SK-N-SH (cell line): ENCODE measurements around the gene BMAL1. TPM values are rescaled to one million over a fixed set of nuclear protein-coding genes. Genes with fewer than 3 reads are reported as not detected.

Source experiments
- CTCF ChIA-PET: fragments of 300-600, 350-600 bp; formaldehyde crosslinking; extraction: SDS; loops from one replicate; lab custom pipeline; 2021; lab: Yijun Ruan, JAX
- POLR2A ChIA-PET: fragments of 350-600 bp; sonication (Branson Sonifier 250); formaldehyde crosslinking; extraction: SDS; loops from one replicate; lab custom pipeline; 2020; ENCODE audit warnings: antibody characterized with exemption, inconsistent platforms; lab: Yijun Ruan, JAX
- DNase-seq: peaks from one replicate; pipeline ENCODE4 v3.0.0; 2012
- H2AFZ ChIP-seq: fragments of 200-600 bp; sonication (generic); 2 replicates; pipeline ENCODE4 v1.8.1; 2016; ENCODE audit warnings: antibody characterized with exemption, mild to moderate bottlenecking, low read depth
- H3F3A ChIP-seq: fragments of 200-600 bp; sonication (generic); replicated peaks from 2 replicates; pipeline ENCODE3; 2016; ENCODE audit warnings: antibody characterized with exemption, mild to moderate bottlenecking; ENCODE audit not compliant: insufficient read depth
- H3K27ac ChIP-seq, 2 experiments: fragments of 200-500 bp in 1 of 2; fragments of 200-600 bp in 1 of 2; sonication (Bioruptor generic) in 1 of 2; sonication (generic), shearing (Covaris generic) in 1 of 2; 2 replicates each; pipeline versions ENCODE4 v1.5.1 to v1.6.1; 2014 to 2016; ENCODE audit warnings: low read depth in 2 of 2, inconsistent platforms in 1 of 2, low read length in 1 of 2, mild to moderate bottlenecking in 1 of 2, mixed read lengths in 1 of 2
- H3K27me3 ChIP-seq: fragments of 200-600 bp; sonication (generic), shearing (Covaris generic); 2 replicates; pipeline ENCODE4 v1.6.1; 2016; ENCODE audit warnings: mixed run types; ENCODE audit not compliant: insufficient read depth
- H3K36me3 ChIP-seq, 2 experiments: fragments of 200-500 bp in 1 of 2; fragments of 200-600 bp in 1 of 2; sonication (Bioruptor generic) in 1 of 2; sonication (generic) in 1 of 2; replicated peaks in 1 of 2; 2 replicates each; pipeline versions ENCODE3 to v1.5.1; 2014 to 2016; ENCODE audit warnings: low read length in 1 of 2, mild to moderate bottlenecking in 1 of 2; ENCODE audit not compliant: insufficient read depth in 2 of 2, control insufficient read depth in 1 of 2
- H3K4me1 ChIP-seq, 2 experiments: fragments of 200-500 bp in 1 of 2; fragments of 200-600 bp in 1 of 2; sonication (Bioruptor generic) in 1 of 2; sonication (generic), shearing (Covaris generic) in 1 of 2; 2 replicates each; pipeline versions ENCODE4 v1.5.1 to v1.6.1; 2014 to 2016; ENCODE audit warnings: low read depth in 1 of 2, low read length in 1 of 2, mixed run types in 1 of 2; ENCODE audit not compliant: insufficient read depth in 2 of 2, control insufficient read depth in 1 of 2
- H3K4me2 ChIP-seq: fragments of 200-600 bp; sonication (generic), shearing (Covaris generic); 2 replicates; pipeline ENCODE4 v1.6.1; 2017; ENCODE audit warnings: mixed run types
- H3K4me3 ChIP-seq, 2 experiments: fragments of 200-500 bp in 1 of 2; fragments of 200-600 bp in 1 of 2; sonication (Bioruptor generic) in 1 of 2; sonication (generic), shearing (Covaris generic) in 1 of 2; 2 replicates each; pipeline versions ENCODE4 v1.5.1 to v1.8.1; 2014 to 2016; ENCODE audit warnings: low read depth in 2 of 2, inconsistent platforms in 1 of 2, low read length in 1 of 2, mild to moderate bottlenecking in 1 of 2, mixed read lengths in 1 of 2, moderate library complexity in 1 of 2
- H3K79me2 ChIP-seq: fragments of 200-600 bp; sonication (generic); 2 replicates; pipeline ENCODE4 v1.8.1; 2017; ENCODE audit warnings: mild to moderate bottlenecking; ENCODE audit not compliant: insufficient read depth
- H3K9ac ChIP-seq: fragments of 200-600 bp; sonication (generic); 2 replicates; pipeline ENCODE4 v1.6.1; 2017; ENCODE audit warnings: mixed run types
- H3K9me2 ChIP-seq: fragments of 200-600 bp; sonication (generic); 2 replicates; pipeline ENCODE4 v1.6.1; 2017; ENCODE audit warnings: mixed run types
- H3K9me3 ChIP-seq: fragments of 200-600 bp; sonication (generic); 2 replicates; pipeline ENCODE4 v1.6.1; 2017; ENCODE audit warnings: mixed run types, mild to moderate bottlenecking, moderate library complexity
- H4K20me1 ChIP-seq: fragments of 200-600 bp; sonication (generic); 2 replicates; pipeline ENCODE4 v1.6.1; 2017; ENCODE audit warnings: mild to moderate bottlenecking, mixed run types; ENCODE audit not compliant: insufficient read depth
- EP300 ChIP-seq, 2 experiments: IDR thresholded peaks; 2 replicates each; pipeline versions ENCODE4 v1.4.0 to v1.6.1; 2012; ENCODE audit warnings: borderline replicate concordance in 1 of 2, low read depth in 1 of 2, low read length in 1 of 2
- EZH2phosphoT487 ChIP-seq: fragments of 200-600 bp; sonication (generic); IDR thresholded peaks from 2 replicates; pipeline ENCODE4 v1.6.1; 2017; ENCODE audit warnings: low read depth, mixed run types, mild to moderate bottlenecking, antibody characterized with exemption, moderate library complexity, borderline replicate concordance
- FOXM1 ChIP-seq: IDR thresholded peaks from 2 replicates; pipeline ENCODE4 v1.4.0; 2012; ENCODE audit warnings: low read depth, mild to moderate bottlenecking
- GATA2 ChIP-seq: sonication (generic); formaldehyde crosslinking; IDR thresholded peaks from 2 replicates; pipeline ENCODE4 v1.5.0; 2020; ENCODE audit warnings: mild to moderate bottlenecking, missing genetic modification reagents
- JUND ChIP-seq: IDR thresholded peaks from 2 replicates; pipeline ENCODE4 v1.4.0; 2012
- MEF2A ChIP-seq: IDR thresholded peaks from 2 replicates; pipeline ENCODE4 v1.4.0; 2012; ENCODE audit warnings: low read depth, borderline replicate concordance
- RAD21 ChIP-seq: IDR thresholded peaks from 2 replicates; pipeline ENCODE4 v1.6.1; 2012; ENCODE audit warnings: mild to moderate bottlenecking, low read length
- RCOR1 ChIP-seq: fragments of 150-350 bp; IDR thresholded peaks from 2 replicates; pipeline ENCODE4 v1.6.1; 2017; ENCODE audit warnings: antibody characterized with exemption, low read length
- RXRA ChIP-seq: IDR thresholded peaks from 2 replicates; pipeline ENCODE4 v1.4.0; 2012; ENCODE audit warnings: low read depth, mild to moderate bottlenecking, borderline replicate concordance
- SMC3 ChIP-seq: IDR thresholded peaks from 2 replicates; pipeline ENCODE4 v1.6.1; 2012; ENCODE audit warnings: low read depth, low read length, improper control_type of control experiment
- TCF12 ChIP-seq: IDR thresholded peaks from 2 replicates; pipeline ENCODE4 v1.4.0; 2012
- WGBS: methylation state at CpG from one replicate; pipeline ENCODE4 v1.1.6; 2017; ENCODE audit warnings: low lambda C conversion rate; 5-methylcytosine and 5-hydroxymethylcytosine counted together
- polyA plus RNA-seq, 3 experiments: library from polyadenylated mRNA; depleted of rRNA; stranded (reverse); fragments of >200 nt; gene quantifications; 2 replicates each; pipeline ENCODE4 v1.2.3, GENCODE V29; 2012
- TF ChIP-seq, protein P1 (sequence below): fragments of 150-350 bp; IDR thresholded peaks from 2 replicates; pipeline ENCODE4 v1.6.1; 2017; ENCODE audit warnings: antibody characterized with exemption, low read length, low read depth, borderline replicate concordance
- TF ChIP-seq, protein P2 (sequence below): IDR thresholded peaks from 2 replicates; pipeline ENCODE4; 2012
- TF ChIP-seq, protein P3 (sequence below): IDR thresholded peaks from 2 replicates; pipeline ENCODE4 v1.6.1; 2012; ENCODE audit warnings: mild to moderate bottlenecking, low read depth, low read length, moderate library complexity

The BMAL1 gene
- polyA plus RNA-seq, 1 of the 3 experiments (the other 2 are of a cell fraction) = 6.5 TPM

DNA sequence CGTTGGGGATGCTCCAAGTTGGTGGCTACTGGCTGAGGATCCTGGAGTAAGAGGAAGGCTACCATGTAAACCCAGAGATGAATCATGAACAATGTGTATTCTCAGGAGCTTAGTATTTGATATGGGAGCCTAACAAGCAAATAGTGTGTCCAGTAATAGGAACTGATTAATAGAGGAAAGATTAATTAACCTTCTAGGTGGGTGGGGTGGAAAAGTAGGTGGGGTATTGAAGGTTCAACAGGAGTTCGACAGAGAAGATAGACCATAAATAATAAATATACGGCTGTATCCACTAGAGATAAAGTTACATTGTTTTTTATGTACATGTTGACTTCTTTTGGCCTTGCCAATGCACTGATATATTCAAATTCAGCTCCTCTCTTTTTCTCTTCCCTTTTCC is 43.1 kb downstream of the BMAL1 start:
- Histone ChIP-seq H3K4me3 (no peak overlapping the region), H3K9ac (no peak overlapping the region), H3K4me2 (no peak overlapping the region), H4K20me1 (no peaks in the 10 kb centered on the region), H3K27ac (no peak overlapping the region), H3K9me2 (no peaks in the 10 kb centered on the region), H3K27me3 (no peaks in the 10 kb centered on the region), H3K4me1 (peaks cover 6 to 32% of the 10 kb centered on the region in 2 experiments; a peak in 3 of 4 replicates), H3K36me3 (no peaks in the 10 kb centered on the region), H3K79me2 (peaks cover 11% of the 10 kb centered on the region; the same call in 1 of the 2 replicates), H3K9me3 (no peaks in the 10 kb centered on the region), H3F3A (no peaks in the 10 kb centered on the region), H2AFZ (no peak overlapping the region)
- TF ChIP-seq RXRA (no peak), FOXM1 (no peak), SMC3 (no peak), JUND (no peak), GATA2 (CRISPR knock-in tag) (no peak), RAD21 (no peak), EP300 (IDR thresholded peaks at IDR 0.05; ENCODE audit: borderline replicate concordance in 1 of 2, low read depth in 1 of 2, low read length in 1 of 2) (no peak), TCF12 (no peak), EZH2phosphoT487 (no peak), MEF2A (no peak), RCOR1 (no peak)
- TF ChIP-seq, protein P1, sequence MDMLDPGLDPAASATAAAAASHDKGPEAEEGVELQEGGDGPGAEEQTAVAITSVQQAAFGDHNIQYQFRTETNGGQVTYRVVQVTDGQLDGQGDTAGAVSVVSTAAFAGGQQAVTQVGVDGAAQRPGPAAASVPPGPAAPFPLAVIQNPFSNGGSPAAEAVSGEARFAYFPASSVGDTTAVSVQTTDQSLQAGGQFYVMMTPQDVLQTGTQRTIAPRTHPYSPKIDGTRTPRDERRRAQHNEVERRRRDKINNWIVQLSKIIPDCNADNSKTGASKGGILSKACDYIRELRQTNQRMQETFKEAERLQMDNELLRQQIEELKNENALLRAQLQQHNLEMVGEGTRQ = no peak
- TF ChIP-seq, protein P2, sequence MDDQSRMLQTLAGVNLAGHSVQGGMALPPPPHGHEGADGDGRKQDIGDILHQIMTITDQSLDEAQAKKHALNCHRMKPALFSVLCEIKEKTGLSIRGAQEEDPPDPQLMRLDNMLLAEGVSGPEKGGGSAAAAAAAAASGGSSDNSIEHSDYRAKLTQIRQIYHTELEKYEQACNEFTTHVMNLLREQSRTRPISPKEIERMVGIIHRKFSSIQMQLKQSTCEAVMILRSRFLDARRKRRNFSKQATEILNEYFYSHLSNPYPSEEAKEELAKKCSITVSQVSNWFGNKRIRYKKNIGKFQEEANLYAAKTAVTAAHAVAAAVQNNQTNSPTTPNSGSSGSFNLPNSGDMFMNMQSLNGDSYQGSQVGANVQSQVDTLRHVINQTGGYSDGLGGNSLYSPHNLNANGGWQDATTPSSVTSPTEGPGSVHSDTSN = no peak
- TF ChIP-seq, protein P3, sequence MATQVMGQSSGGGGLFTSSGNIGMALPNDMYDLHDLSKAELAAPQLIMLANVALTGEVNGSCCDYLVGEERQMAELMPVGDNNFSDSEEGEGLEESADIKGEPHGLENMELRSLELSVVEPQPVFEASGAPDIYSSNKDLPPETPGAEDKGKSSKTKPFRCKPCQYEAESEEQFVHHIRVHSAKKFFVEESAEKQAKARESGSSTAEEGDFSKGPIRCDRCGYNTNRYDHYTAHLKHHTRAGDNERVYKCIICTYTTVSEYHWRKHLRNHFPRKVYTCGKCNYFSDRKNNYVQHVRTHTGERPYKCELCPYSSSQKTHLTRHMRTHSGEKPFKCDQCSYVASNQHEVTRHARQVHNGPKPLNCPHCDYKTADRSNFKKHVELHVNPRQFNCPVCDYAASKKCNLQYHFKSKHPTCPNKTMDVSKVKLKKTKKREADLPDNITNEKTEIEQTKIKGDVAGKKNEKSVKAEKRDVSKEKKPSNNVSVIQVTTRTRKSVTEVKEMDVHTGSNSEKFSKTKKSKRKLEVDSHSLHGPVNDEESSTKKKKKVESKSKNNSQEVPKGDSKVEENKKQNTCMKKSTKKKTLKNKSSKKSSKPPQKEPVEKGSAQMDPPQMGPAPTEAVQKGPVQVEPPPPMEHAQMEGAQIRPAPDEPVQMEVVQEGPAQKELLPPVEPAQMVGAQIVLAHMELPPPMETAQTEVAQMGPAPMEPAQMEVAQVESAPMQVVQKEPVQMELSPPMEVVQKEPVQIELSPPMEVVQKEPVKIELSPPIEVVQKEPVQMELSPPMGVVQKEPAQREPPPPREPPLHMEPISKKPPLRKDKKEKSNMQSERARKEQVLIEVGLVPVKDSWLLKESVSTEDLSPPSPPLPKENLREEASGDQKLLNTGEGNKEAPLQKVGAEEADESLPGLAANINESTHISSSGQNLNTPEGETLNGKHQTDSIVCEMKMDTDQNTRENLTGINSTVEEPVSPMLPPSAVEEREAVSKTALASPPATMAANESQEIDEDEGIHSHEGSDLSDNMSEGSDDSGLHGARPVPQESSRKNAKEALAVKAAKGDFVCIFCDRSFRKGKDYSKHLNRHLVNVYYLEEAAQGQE = no peak
- no peak for DNase-seq
- ChIA-PET POLR2A (no interaction called here), CTCF (interaction anchor here (0.7 to 6.1 kb wide), 5 partner anchors 14 to 44 kb away, joined by 3 to 46 read pairs (median 4); no protein-coding TSS in a partner anchor)
- 83% methylated on average over 3 of the region's 3 CpGs for WGBS
